Stromal cell of bone marrow (primary cell): ENCODE data around the gene NUFIP2.
A peak's percentile ranks its signal among the peaks of the same experiment; 100 is the strongest.
"Not testable (repeated sequence)": the region's sequence is repeated elsewhere in the genome, so short reads cannot be mapped to it uniquely, and the experiment has no call there.

Source experiments
- DNase-seq: peaks from one replicate; pipeline ENCODE4 v3.0.0-alpha.2; 2012; ENCODE audit warnings: low read depth

NUFIP2 gene

DNA sequence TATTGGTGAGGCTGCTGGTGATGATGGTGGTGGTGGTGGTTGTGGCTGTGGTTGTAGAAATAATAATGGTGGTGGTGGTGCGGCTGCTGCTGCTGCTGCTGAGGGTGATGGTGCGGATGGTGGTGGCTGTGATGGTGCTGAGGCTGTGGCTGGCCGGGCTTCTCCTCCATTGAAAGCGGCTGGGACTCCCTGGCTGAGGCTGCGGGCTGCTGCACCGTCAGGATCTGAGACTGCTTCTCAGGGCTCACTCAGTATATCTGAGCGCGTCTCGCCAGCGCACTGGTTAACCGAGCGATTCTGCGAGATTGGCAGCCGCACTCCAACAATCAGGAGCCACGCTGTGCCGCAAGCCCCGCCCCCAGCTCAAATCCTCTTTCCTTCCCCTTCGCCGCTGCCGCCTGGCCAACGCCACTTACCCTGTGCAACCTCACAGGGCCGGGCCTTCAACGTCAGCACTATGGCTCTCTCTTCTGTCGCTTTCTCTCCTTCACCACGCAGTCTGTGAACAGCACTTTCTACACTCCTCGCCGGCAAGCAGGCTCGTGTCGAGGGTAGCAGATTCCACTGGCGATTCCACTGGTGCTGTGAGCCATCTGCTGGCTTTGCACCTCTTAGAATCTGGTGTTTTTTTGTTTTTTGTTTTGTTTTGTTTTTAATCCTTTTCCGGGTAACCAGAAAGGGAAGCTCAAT lies at the start of gene NUFIP2:
TSS of gene NUFIP2 (minus strand) at position 259 of the 690 bp plus-strand sequence. CDS start at position 170, 89 bp downstream.
- DNase-seq, result peak; percentile 96

- no peak for DNase-seq
These were observed 48.3 kb upstream of the NUFIP2 start for GRCh38 chr17:29342158-29342765.

DNA sequence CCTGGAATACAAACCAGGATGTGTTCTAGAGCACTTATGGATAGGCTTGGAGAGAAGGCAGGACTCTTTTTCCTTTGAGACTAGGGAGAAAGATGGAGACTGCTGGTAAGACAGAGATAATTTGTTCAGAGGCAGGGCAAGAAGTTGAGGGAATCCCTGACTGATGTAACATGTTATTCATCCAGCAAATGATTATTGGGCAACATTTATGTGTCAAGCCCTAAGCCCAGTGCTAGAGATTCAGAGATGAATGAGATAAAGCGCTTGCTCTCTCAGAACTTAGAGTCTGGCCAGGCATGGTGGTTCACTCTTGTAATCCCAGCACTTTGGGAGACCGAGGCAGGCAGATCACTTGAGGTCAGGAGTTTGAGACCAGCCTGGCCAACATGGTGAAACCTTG lies 47.8 kb upstream of the NUFIP2 start:
- DNase-seq, result no peak

- not testable (repeated sequence) for DNase-seq
These were observed 45.1 kb upstream of the NUFIP2 start for GRCh38 chr17:29339016-29339415.

DNA sequence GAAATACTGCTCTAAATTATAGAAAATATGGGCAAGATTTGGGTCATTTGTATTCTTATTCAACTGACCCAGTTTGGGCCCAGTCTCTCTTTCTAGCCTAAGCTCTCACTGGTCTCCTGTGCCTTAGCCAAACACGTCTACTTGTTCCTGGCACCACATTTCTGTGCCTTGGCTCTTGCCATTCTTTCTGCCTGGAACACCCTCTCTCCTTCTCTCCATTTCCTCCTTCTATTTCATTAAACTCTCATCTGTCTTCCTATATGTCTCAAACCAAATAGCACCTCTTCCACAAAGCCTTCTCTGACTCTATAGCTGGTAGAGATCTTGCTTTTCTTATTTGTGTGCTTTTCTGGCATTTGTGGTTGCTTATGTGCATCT lies 37.7 kb upstream of the NUFIP2 start:
- DNase-seq, result no peak

- no peak for DNase-seq
These were observed 37.2 kb upstream of the NUFIP2 start for GRCh38 chr17:29331075-29331707.

DNA sequence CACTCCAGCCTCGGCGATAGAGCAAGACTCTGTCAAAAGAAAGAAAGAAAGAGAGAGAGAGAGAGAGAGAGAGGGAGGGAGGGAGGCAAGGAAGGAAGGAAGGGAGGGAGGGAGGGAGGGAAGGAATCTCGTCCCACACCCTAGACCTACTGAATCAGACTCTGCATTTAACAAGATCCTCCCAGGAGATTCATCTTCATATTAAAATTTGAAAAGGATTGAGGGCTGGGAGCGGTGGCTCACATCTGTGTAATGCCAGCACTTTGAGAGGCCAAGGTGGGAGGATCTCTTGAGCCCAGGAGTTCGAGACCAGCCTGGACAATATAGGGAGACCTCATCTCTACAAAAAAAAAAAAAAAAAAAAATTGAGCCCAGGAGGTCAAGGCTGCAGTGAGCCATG lies 33.5 kb upstream of the NUFIP2 start:
- no peak for DNase-seq

GRCh38 chr17:29326023-29326813 lies 32.3 kb upstream of the NUFIP2 start:
- DNase-seq, result no peak

- no peak for DNase-seq
These were observed 28.4 kb upstream of the NUFIP2 start for GRCh38 chr17:29322363-29322762.

DNA sequence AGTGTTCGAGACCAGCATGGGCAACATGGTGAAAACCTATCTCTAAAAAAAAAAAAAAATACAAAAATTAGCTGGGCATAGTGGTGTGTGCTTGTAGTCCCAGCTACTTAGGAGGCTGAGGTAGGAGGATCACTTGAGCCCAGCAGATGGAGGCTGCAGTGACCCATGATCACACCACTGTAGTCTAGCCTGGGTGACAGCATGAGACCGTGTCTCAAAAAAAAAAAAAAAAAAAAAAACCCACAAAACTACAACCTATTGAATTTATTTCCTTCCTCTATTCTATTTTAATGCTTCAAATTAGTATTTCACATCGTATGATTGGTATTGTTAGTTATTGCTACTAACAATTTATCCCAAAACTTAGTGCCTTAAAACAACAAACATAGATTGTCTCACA lies 9.4 kb upstream of the NUFIP2 start:
- no peak for DNase-seq

GRCh38 chr17:29299031-29299430 lies 5.1 kb upstream of the NUFIP2 start:
- DNase-seq, result no peak

DNA sequence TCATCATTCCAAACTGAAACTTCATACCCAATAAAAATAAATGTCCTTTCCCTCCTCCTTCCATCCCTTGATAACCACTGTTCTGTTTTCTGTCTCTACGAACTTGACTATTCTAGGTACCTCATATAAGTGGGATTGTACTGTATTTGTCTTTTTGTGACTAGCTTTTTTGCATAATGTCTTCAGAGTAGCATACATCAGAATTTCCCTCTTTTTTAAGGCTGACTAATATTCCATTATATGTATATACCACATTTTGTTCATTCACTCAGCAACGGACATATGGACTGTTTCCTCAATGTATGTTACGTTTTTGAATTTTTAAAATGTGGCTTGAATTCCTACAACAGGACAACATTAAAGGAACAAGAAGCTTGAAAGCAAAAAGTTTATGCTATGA lies 1.5 kb upstream of the NUFIP2 start:
- no peak for DNase-seq

GRCh38 chr17:29294580-29294900 lies 592 bp upstream of the NUFIP2 start:
- no peak for DNase-seq

DNA sequence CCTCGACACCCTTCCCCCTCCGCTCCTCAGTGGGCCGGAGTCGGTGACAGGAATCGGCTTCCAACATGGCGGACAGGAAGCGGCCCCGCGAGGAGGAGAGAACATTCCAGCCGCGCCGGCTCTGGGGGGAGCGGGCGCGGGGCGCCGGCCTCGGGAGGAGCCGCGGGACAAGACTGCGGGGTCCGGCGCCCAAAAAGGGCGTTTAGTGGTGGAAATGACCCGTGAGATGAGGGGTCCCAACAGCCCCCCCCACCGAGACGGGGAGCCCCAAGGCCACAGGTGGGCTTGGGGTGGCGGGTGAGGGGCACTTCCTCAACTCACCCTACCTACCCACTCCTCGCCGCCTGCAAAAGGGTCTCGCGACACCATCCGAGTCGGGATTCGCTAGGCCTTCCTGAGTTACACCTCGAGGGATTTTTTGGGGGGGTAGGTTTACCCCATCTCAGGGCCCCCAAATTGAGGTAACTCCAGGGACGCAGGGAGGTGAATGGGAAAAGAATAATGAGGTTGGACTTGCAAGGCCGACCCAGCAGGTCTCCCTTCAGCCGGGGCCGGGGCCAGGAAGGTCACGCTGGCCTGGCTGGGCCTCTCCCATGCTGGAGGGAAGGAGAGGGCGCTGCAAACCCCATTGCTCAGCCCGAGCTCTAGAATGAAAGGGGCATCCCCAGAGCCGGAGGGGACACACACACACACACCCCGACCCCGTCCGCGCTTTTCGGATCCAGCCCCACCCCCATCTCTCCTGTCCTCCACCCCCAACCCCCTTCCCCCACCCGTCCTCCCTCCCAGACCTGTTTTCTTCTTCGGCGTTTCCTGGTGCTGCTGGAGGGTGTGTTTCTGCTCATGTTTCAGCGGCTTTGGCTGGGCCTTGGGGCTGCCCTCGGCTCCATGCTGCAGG lies 707 bp downstream of the NUFIP2 start:
- DNase-seq, result no peak

- peak; percentile 40 for DNase-seq
These were observed 1.6 kb downstream of the NUFIP2 start for GRCh38 chr17:29292071-29292991.

DNA sequence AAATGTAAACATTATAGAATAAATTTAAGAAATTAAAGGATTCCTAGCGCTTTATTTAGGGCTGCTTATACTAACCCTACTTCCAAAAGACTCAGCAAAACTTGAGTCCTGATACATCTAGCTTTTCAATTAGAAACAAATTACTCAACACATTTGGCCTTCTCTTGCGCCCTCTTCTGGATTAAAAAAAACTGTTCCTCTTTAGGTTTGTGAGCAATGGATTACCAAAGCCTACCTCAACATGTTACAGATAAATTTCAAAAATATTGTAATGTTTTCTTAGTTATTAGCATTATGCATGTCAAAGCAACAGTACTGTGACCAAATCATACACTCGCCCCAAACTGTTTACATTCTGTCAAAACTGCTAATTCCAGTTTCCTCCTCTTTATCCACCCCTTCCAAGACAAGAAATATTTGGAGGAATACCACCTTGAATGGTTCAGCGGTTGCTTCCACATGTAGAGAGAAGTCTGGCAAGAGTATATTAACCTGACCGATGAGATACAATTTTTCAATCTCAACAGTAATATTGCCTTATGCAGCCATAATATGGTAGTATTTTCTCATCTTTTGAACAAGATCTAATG lies 2.7 kb downstream of the NUFIP2 start:
- peak; percentile 66 for DNase-seq

DNA sequence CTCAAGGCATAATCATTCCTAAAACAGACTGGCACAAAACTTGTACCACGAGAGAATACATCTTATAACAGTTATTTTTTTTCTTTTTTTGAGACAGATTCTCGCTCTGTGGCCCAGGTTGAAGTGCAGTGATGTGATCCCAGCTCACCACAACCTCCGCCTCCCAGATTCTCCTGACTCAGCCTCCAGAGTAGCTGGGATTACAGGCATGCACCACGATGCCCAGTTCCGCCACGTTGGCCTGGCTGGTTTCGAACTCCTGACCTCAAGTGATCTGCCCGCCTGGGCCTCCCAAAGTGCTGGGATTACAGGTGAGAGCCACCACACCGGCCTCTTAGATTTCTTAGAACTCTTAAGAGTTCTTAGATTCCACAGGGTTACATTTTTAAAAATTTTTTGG lies 4.1 kb downstream of the NUFIP2 start:
- DNase-seq, result no peak

GRCh38 chr17:29283961-29284360 lies 10.0 kb downstream of the NUFIP2 start:
- no peak for DNase-seq

DNA sequence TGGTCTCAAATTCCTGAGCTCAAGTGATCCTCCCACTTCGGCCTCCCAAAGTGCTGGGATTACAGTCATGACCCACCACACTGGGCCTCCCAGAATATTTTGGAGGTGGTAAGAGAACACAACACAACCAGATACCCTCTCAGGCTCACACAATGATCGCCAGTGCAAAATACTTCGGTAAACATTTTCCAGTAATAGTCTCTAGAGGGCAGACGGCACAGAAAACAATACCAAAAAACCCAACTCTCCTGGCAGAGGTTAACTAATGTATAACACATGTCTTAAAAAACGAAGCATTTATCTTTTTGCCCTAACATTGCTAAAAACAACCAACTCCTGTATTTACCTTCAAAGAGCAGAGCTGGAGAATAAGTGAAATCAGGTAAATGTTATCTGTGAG lies 10.5 kb downstream of the NUFIP2 start:
- DNase-seq, result no peak

DNA sequence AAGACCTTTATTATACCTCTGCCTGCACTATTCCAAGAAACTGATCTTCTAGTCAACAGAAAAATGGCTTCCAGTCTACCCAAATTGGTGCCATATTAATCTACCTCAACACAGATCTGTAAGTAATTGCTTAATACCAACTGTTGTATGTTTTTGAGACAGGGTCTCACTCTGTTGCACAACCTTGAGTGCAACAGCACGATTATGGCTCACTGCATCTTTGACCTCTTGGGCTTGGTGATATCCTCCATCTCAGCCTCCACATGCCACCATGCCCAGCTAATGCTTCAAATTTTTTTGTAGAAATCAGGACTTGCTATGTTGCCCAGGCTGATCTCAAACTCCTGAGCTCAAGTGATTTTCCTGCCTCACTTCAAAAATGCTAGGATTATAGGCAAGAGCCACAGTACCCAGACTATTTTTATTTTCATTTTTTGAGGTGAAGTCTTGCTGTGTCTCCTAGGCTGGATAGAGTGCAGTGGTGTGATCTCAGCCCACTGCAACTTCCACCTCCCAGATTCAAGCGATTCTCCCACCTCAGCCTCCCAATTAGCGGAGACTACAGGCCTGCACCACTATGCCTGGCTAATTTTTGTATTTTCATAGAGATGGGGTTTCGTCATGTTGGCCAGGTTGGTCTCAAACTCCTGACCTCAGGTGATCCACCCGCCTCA lies 14.4 kb downstream of the NUFIP2 start:
- DNase-seq, result no peak
